Liver (tissue), 9 donors: ENCODE data around the gene ATAD3A. TPM values are rescaled to one million over a fixed set of nuclear protein-coding genes. Genes with fewer than 3 reads are reported as not detected.
"Not testable (repeated sequence)": the region's sequence is repeated elsewhere in the genome, so short reads cannot be mapped to it uniquely, and the experiment has no call there.

Experiments used
- DNase-seq: peaks from one replicate; pipeline ENCODE4 v3.0.0-alpha.2; 2017; ENCODE audit warnings: low spot score
- H3K27ac ChIP-seq, 2 donors: one replicate each; pipeline ENCODE4 v1.7.0; 2013; ENCODE audit warnings: inconsistent platforms in 2 of 2, low read length in 2 of 2, control low read depth in 1 of 2, low read depth in 1 of 2, mild to moderate bottlenecking in 1 of 2
- H3K27me3 ChIP-seq, 4 donors: one replicate each; pipeline versions ENCODE4 v1.6.1 to v1.7.0; 2013; ENCODE audit warnings: low read length in 3 of 4, inconsistent platforms in 1 of 4, mild to moderate bottlenecking in 1 of 4, moderate library complexity in 1 of 4; ENCODE audit not compliant: control insufficient read depth in 4 of 4, insufficient read depth in 4 of 4
- H3K36me3 ChIP-seq, 4 donors: one replicate each; pipeline versions ENCODE4 v1.6.1 to v1.7.0; 2013; ENCODE audit warnings: low read length in 3 of 4, mild to moderate bottlenecking in 3 of 4, low read depth in 1 of 4, moderate library complexity in 1 of 4; ENCODE audit not compliant: control insufficient read depth in 4 of 4, insufficient read depth in 3 of 4
- H3K4me1 ChIP-seq, 4 donors: one replicate each; pipeline versions ENCODE4 v1.6.1 to v1.7.0; 2013; ENCODE audit warnings: low read length in 3 of 4, mild to moderate bottlenecking in 3 of 4, moderate library complexity in 1 of 4; ENCODE audit not compliant: control insufficient read depth in 4 of 4, insufficient read depth in 4 of 4
- H3K4me3 ChIP-seq, 3 donors: one replicate each; pipeline versions ENCODE4 v1.6.1 to v1.7.0; 2013; ENCODE audit warnings: low read length in 3 of 3, control low read depth in 1 of 3, low read depth in 1 of 3, mild to moderate bottlenecking in 1 of 3
- H3K9ac ChIP-seq, 2 donors: one replicate each; pipeline ENCODE4 v1.7.0; 2013; ENCODE audit warnings: low read length in 2 of 2, mild to moderate bottlenecking in 2 of 2, moderate library complexity in 2 of 2, control low read depth in 1 of 2, low read depth in 1 of 2
- H3K9me3 ChIP-seq, 4 donors: one replicate each; pipeline versions ENCODE4 v1.6.1 to v1.7.0; 2013; ENCODE audit warnings: low read length in 3 of 4; ENCODE audit not compliant: control insufficient read depth in 4 of 4
- CTCF ChIP-seq: fragments of 150-350 bp; IDR thresholded peaks from 2 replicates; pipeline ENCODE4 v1.5.1; 2017; ENCODE audit warnings: improper control_type of control experiment, low read depth, low read length; ENCODE audit not compliant: missing input control
- FOXA1 ChIP-seq: IDR thresholded peaks from 2 replicates; pipeline ENCODE4 v1.6.1; 2016; ENCODE audit warnings: antibody characterized with exemption
- FOXA2 ChIP-seq: IDR thresholded peaks from 2 replicates; pipeline ENCODE4 v1.6.1; 2016; ENCODE audit warnings: antibody characterized with exemption
- GABPA ChIP-seq, 2 donors: IDR thresholded peaks in 1 of 2; conservative IDR thresholded peaks in 1 of 2; 2 replicates each; pipeline ENCODE4 v1.6.1; 2016; ENCODE audit warnings: antibody characterized with exemption in 2 of 2, mild to moderate bottlenecking in 1 of 2, moderate library complexity in 1 of 2
- HNF4A ChIP-seq, 2 donors: conservative IDR thresholded peaks; 2 replicates each; pipeline ENCODE4 v1.6.1; 2016; ENCODE audit warnings: antibody characterized with exemption in 2 of 2, mild to moderate bottlenecking in 2 of 2
- HNF4G ChIP-seq: IDR thresholded peaks from 2 replicates; pipeline ENCODE4 v1.6.1; 2016; ENCODE audit warnings: antibody characterized with exemption
- JUND ChIP-seq, 2 donors: IDR thresholded peaks; 2 replicates each; pipeline ENCODE4 v1.6.1; 2016; ENCODE audit warnings: antibody characterized with exemption in 2 of 2
- MAX ChIP-seq: IDR thresholded peaks from 2 replicates; pipeline ENCODE4 v1.6.1; 2016; ENCODE audit warnings: antibody characterized with exemption
- NR2F2 ChIP-seq: IDR thresholded peaks from 2 replicates; pipeline ENCODE4 v1.6.1; 2016; ENCODE audit warnings: antibody characterized with exemption
- REST ChIP-seq: IDR thresholded peaks from 2 replicates; pipeline ENCODE4 v1.6.1; 2016; ENCODE audit warnings: antibody characterized with exemption, mild to moderate bottlenecking
- RXRA ChIP-seq, 2 donors: IDR thresholded peaks; 2 replicates each; pipeline ENCODE4 v1.6.1; 2017 to 2018; ENCODE audit warnings: antibody characterized with exemption in 2 of 2, mild to moderate bottlenecking in 1 of 2
- TAF1 ChIP-seq: conservative IDR thresholded peaks from 2 replicates; pipeline ENCODE4 v1.6.1; 2016; ENCODE audit warnings: antibody characterized with exemption, mild to moderate bottlenecking
- YY1 ChIP-seq: IDR thresholded peaks from 2 replicates; pipeline ENCODE4 v1.6.1; 2016; ENCODE audit warnings: antibody characterized with exemption, mild to moderate bottlenecking
- ZBTB33 ChIP-seq: IDR thresholded peaks from 2 replicates; pipeline ENCODE4 v1.6.1; 2016; ENCODE audit warnings: antibody characterized with exemption
- WGBS: extraction: QIAGEN DNeasy Blood & Tissue Kit; methylation state at CpG from one replicate; pipeline ENCODE4 v1.1.7; 2013; 5-methylcytosine and 5-hydroxymethylcytosine counted together
- polyA plus RNA-seq, 2 donors: library from polyadenylated mRNA; stranded (reverse) in 1 of 2; unstranded in 1 of 2; fragments of 200-250 nt in 1 of 2; fragments of >200 nt in 1 of 2; fragmentation: Nextera tagmentation in 1 of 2; extraction: Ambion mirVana in 1 of 2; gene quantifications; one replicate each; pipeline versions ENCODE4 v1.2.1 to v1.2.3, GENCODE V29; 2013 to 2015
- total RNA-seq, 2 donors: library from RNA; depleted of rRNA; stranded (reverse); fragments of >200 nt; gene quantifications; one replicate each; pipeline ENCODE4 v1.2.3, GENCODE V29; 2014
- donor health status: healthy.
- donor health status: healthy.
- donor health status: healthy.
- donor health status: healthy.
- donor health status: healthy.

Gene ATAD3A
- total and polyA plus RNA-seq, 4 donors = 7.2 to 20.0 (median 15.8) TPM

DNA sequence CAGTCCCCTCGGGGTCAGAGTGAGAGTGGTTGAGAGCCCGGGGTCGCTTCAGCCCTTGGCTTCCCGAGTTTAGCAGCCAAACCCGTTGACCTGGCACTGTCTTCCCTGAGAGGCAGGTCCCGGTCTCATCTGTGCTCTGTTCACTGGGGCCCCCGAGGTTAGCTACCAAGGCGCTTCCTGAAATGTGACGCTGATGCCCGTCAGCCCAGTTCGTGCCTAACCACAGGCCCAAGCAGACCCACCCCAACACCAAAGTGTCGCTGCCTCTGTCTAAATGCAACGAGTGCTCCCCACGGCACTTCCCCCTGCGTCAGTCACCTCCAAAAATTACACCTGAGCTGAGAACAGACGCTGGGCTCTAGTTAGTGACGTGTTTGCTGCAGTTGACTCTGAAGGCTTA, 36.0 kb upstream of the ATAD3A start:
- H3K27me3 ChIP-seq, H3K4me3 ChIP-seq, H3K9me3 ChIP-seq, H3K9ac ChIP-seq, DNase-seq, H3K27ac ChIP-seq: not testable (repeated sequence)
- WGBS = 90% methylated on average over 15 of the region's 17 CpGs
- H3K4me1 ChIP-seq = peaks cover 5 to 14% (median 10%) of the 10 kb centered on the region in 4 donors
- H3K36me3 ChIP-seq = peaks cover 3 to 22% (median 14%) of the 10 kb centered on the region in 4 donors

DNA sequence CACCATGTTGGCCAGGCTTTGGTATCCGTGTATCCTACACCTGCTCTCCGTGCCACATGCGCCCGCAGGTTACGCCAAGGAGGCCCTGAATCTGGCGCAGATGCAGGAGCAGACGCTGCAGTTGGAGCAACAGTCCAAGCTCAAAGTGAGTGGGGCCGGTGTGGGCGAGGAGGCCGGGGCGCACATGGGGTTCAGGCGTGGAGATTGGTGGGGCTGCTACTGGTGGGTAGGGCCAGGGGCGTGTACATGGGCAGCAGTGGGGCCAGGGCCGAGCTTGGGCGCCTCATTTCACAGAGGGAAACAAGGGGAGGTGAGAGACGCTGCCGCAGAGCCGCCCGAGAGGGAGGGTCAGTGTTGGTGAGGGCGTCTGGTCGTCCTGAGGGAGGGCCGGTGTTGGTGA, 34.8 kb upstream of the ATAD3A start:
- TF ChIP-seq FOXA1 (no peak), HNF4G (no peak), HNF4A (conservative IDR thresholded peaks at IDR 0.05) (no peak), GABPA (IDR thresholded peaks at IDR 0.05 in 1 of 2, conservative IDR thresholded peaks at IDR 0.05 in 1 of 2) (no peak), CTCF (no peak), REST (no peak), NR2F2 (no peak), ZBTB33 (no peak), JUND (IDR thresholded peaks at IDR 0.05) (no peak), MAX (no peak), YY1 (no peak), FOXA2 (no peak), RXRA (IDR thresholded peaks at IDR 0.05) (no peak), TAF1 (no peak)
- Histone ChIP-seq H3K4me1 (peaks cover 5 to 14% (median 8%) of the 10 kb centered on the region in 4 donors), H3K36me3 (peaks cover 3 to 22% (median 14%) of the 10 kb centered on the region in 4 donors), H3K4me3 (no peak overlapping the region), H3K9ac (no peak overlapping the region), H3K27ac (no peak overlapping the region), H3K27me3 (no peaks in the 10 kb centered on the region), H3K9me3 (no peaks in the 10 kb centered on the region)
- no peak for DNase-seq
- WGBS = 97% methylated on average over 22 of the region's 22 CpGs
